ENCODE data around the gene CCNI2.

Gene CCNI2

DNA sequence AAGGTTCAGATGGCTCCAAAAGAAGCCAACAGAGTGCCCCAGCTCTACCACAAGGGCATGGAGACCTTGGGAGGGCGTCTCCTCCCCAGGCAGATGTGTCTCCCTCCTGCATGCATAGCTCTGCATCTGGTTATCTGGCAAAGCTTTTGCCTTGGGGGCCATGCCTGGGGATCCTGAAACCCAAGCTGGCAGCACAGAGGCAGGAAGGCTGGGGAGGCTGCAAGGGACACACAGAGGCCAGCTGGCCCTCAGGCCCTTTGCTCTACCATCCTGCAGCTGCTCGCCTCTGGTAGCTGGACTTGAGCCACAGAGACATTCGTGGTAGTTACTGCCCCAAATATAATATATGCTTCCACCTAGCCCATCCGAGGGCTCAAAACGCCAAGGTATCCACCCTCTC lies 25.9 kb downstream of the CCNI2 start:
- peak overlapping the region; percentile 85 to 98 for H3K27ac ChIP-seq
- no peak for DNase-seq
- H3K27me3 ChIP-seq: no peaks in the 10 kb centered on the region
- no peaks in the 10 kb centered on the region for H3K9me3 ChIP-seq
- no peaks in the 10 kb centered on the region for H3K36me3 ChIP-seq
- TF ChIP-seq, protein P1, sequence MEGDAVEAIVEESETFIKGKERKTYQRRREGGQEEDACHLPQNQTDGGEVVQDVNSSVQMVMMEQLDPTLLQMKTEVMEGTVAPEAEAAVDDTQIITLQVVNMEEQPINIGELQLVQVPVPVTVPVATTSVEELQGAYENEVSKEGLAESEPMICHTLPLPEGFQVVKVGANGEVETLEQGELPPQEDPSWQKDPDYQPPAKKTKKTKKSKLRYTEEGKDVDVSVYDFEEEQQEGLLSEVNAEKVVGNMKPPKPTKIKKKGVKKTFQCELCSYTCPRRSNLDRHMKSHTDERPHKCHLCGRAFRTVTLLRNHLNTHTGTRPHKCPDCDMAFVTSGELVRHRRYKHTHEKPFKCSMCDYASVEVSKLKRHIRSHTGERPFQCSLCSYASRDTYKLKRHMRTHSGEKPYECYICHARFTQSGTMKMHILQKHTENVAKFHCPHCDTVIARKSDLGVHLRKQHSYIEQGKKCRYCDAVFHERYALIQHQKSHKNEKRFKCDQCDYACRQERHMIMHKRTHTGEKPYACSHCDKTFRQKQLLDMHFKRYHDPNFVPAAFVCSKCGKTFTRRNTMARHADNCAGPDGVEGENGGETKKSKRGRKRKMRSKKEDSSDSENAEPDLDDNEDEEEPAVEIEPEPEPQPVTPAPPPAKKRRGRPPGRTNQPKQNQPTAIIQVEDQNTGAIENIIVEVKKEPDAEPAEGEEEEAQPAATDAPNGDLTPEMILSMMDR (IDR thresholded peaks at IDR 0.05): no peak
- intact Hi-C loops (cut with DNase I; ENCODE audit: low total_unique reads): no loop called here
- H3K4me1 ChIP-seq: peaks cover 0 to 85% (median 65%) of the 10 kb centered on the region in 4 donors
- no peak overlapping the region for H3K4me3 ChIP-seq

DNA sequence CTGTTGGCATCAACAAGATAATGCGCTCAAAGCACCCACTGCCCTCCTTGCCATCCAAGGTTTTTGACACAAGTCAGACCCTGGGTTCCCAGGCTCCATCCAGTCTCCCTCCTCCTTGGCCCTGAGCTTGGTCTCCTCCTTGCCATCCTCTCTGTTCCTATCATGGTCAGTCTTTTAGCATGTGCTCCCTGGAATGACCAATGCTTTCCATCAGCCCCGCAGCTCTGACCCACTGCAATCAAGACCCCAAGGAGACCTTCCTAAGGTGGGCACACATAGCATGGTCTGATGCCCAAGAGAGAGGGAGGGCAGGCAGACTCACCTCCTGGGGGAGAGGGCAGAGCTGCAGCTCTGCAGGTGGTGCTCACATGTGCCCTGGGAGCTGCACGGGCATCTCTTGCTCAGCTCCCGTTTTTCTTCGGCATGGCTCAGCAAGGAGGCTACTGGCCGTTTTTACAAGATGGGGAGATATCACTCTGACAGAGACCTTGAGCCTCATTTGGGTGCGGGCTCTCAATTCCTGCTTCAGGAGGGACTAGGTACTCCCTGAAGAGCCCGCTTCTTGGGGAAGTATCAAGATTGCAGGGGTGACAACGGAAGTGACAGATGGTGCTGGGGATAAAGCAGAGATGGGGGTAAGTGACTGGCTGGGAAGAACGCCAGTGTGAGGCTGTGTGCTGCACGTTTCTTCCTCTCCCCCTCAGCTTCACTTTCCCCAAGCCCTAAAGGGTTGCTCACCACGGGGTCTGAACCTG lies 26.6 kb downstream of the CCNI2 start:
- TF ChIP-seq, protein P1 (IDR thresholded peaks at IDR 0.05): no peak
- Histone ChIP-seq H3K4me1 (peaks cover 0 to 85% (median 64%) of the 10 kb centered on the region in 4 donors), H3K9me3 (no peaks in the 10 kb centered on the region), H3K36me3 (no peaks in the 10 kb centered on the region), H3K27ac (peak overlapping the region; percentile 85 to 98), H3K27me3 (no peaks in the 10 kb centered on the region), H3K4me3 (no peak overlapping the region)
- intact Hi-C loops (cut with DNase I; ENCODE audit: low total_unique reads): no loop called here
- DNase-seq: no peak

DNA sequence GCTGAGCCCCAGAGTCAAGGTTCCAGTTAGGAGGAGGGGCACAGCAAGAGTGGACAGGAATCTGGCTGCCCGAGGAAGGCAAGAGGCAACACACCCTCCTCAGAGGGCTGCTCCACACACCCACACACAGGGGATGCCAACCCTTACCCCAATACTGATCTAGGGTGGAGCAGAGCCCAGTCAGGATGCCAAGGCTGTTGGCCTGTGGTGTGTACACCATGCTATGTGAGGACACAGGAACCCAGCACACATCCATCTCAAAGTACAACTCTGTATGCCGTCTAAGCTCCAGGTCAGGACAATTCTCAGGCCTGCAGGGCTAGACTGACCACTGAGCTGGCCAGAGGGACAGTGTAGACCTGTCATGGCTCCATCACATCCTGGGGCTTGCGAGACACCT lies 27.2 kb downstream of the CCNI2 start:
- no peaks in the 10 kb centered on the region for H3K36me3 ChIP-seq
- TF ChIP-seq, protein P1 (IDR thresholded peaks at IDR 0.05): no peak
- DNase-seq: peak in 1 of 2 donors; percentile 64
- no peak overlapping the region for H3K4me3 ChIP-seq
- peaks cover 0 to 79% (median 60%) of the 10 kb centered on the region in 4 donors for H3K4me1 ChIP-seq
- peak overlapping the region; percentile 85 to 98 for H3K27ac ChIP-seq
- intact Hi-C loops (cut with DNase I; ENCODE audit: low total_unique reads): no loop called here
- no peaks in the 10 kb centered on the region for H3K9me3 ChIP-seq
- no peaks in the 10 kb centered on the region for H3K27me3 ChIP-seq

DNA sequence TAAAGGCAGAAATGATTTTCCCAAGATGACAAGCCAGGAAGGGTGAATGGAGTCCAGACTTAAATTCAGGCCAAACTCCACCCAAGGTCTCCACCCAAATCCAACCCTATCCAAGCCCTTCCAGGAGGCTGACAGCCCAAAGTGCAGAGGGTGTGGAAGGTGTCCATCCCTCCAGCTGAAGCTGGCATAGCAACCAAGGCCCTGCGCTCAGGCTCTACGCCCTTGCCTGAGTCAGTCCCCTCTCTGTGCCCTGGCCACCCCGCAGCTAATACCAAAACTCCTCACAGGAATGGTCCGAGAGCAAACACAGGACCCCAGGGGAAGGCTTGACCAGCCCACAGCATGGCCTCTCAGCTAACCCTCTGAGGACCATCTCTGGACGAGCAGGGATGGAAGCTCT lies 27.7 kb downstream of the CCNI2 start:
- TF ChIP-seq, protein P1 (IDR thresholded peaks at IDR 0.05): no peak

DNA sequence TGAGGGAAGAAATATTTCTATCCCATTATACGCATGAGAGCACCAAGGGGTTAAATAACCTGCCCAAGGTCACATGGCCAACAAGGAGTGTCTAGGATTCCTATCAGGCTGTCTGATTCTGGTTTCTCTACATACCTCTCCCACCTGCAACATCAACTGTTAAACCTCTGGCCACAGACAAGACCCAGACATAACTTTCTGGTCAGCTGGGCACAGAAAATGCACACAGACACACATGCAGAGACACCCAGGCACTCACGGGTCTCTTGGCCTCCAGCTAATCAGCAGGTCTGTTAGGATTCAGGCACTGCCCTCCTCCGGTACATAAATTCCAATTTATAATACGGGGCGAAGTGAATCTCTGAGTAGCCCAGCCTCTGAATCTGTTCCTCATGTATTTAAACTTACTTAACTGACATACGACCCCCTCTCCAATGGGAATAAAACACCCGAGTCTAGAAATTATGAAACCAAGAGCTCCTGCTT lies 28.3 kb downstream of the CCNI2 start:
- Histone ChIP-seq H3K27ac (peak overlapping the region; percentile 85 to 98), H3K9me3 (no peaks in the 10 kb centered on the region), H3K4me1 (peaks cover 0 to 71% (median 55%) of the 10 kb centered on the region in 4 donors), H3K4me3 (peak overlapping the region; percentile 63 to 90), H3K27me3 (no peaks in the 10 kb centered on the region), H3K36me3 (no peaks in the 10 kb centered on the region)
- DNase-seq: peak in 1 of 2 donors; percentile 60
- intact Hi-C loops (cut with DNase I; ENCODE audit: low total_unique reads): no loop called here
- TF ChIP-seq, protein P1 (IDR thresholded peaks at IDR 0.05): no peak

More for the DNA sequence above, 27.7 kb downstream of the CCNI2 start:
- H3K4me1 ChIP-seq: peaks cover 0 to 76% (median 59%) of the 10 kb centered on the region in 4 donors
- H3K4me3 ChIP-seq: no peak overlapping the region
- H3K9me3 ChIP-seq: no peaks in the 10 kb centered on the region
- peak in 1 of 2 donors; percentile 71 for DNase-seq
- H3K36me3 ChIP-seq: no peaks in the 10 kb centered on the region
- no peaks in the 10 kb centered on the region for H3K27me3 ChIP-seq
- H3K27ac ChIP-seq: peak overlapping the region; percentile 85 to 98
- intact Hi-C loops (cut with DNase I; ENCODE audit: low total_unique reads): no loop called here

Measured in tibial artery (tissue), 4 donors.